ENCODE data around the gene LRRN3. TPM values are rescaled to one million over a fixed set of nuclear protein-coding genes. Genes with fewer than 3 reads are reported as not detected.

Gene LRRN3
- total RNA-seq, 4 donors from 2014 or later = 0.39 to 1.3 (median 0.61) TPM

GRCh38 chr7:111096997-111097396 lies 6.1 kb downstream of the LRRN3 start:
- H3K36me3 ChIP-seq = no peaks in the 10 kb centered on the region
- peaks cover 6 to 30% (median 21%) of the 10 kb centered on the region in 4 donors for H3K4me1 ChIP-seq
- TF ChIP-seq POLR2AphosphoS5 (IDR thresholded peaks at IDR 0.05) = no peak
- no peak for TF ChIP-seq POLR2A (IDR thresholded peaks at IDR 0.05; ENCODE audit: low read depth)
- TF ChIP-seq EP300 (IDR thresholded peaks at IDR 0.05) = no peak
- TF ChIP-seq CTCF (IDR thresholded peaks at IDR 0.05) = no peak
- H3K27ac ChIP-seq (replicated peaks in 1 of 4) = no peak overlapping the region
- H3K9me3 ChIP-seq = no peaks in the 10 kb centered on the region
- no peaks in the 10 kb centered on the region for H3K27me3 ChIP-seq
- H3K4me3 ChIP-seq = no peak overlapping the region
- intact Hi-C loops (cut with DNase I) = loop anchor here (10.0 kb wide), 1 partner anchor 468 kb away; the partner anchor contains the start of gene IMMP2L
- WGBS = 84% methylated on average over 3 of the region's 3 CpGs
- no peak for DNase-seq (ENCODE audit: extremely low spot score)

GRCh38 chr7:111098011-111098925 lies 7.3 kb downstream of the LRRN3 start:
- WGBS = 48% methylated on average over 10 of the region's 10 CpGs
- H3K27ac ChIP-seq (replicated peaks in 1 of 4) = no peak overlapping the region
- intact Hi-C loops (cut with DNase I) = loop anchor here (10.0 kb wide), 1 partner anchor 467 kb away; the partner anchor contains the start of gene IMMP2L

GRCh38 chr7:111098926-111099250 lies 8.0 kb downstream of the LRRN3 start:
- no peak for DNase-seq (ENCODE audit: extremely low spot score)
- Histone ChIP-seq H3K36me3 (no peaks in the 10 kb centered on the region), H3K4me1 (peaks cover 0 to 11% (median 5%) of the 10 kb centered on the region in 4 donors), H3K4me3 (no peak overlapping the region), H3K9me3 (no peaks in the 10 kb centered on the region), H3K27ac (replicated peaks in 1 of 4) (no peak overlapping the region), H3K27me3 (no peaks in the 10 kb centered on the region)
- WGBS = 14% methylated on average over 1 of the region's 1 CpG
- TF ChIP-seq POLR2AphosphoS5 (IDR thresholded peaks at IDR 0.05) (no peak), EP300 (IDR thresholded peaks at IDR 0.05) (no peak), POLR2A (IDR thresholded peaks at IDR 0.05; ENCODE audit: low read depth) (no peak), CTCF (IDR thresholded peaks at IDR 0.05) (no peak)
- intact Hi-C loops (cut with DNase I) = loop anchor here (10.0 kb wide), 1 partner anchor 466 kb away; the partner anchor contains the start of gene IMMP2L

More at GRCh38 chr7:111098011-111098925, 7.3 kb downstream of the LRRN3 start:
- TF ChIP-seq POLR2AphosphoS5 (IDR thresholded peaks at IDR 0.05) (no peak), CTCF (IDR thresholded peaks at IDR 0.05) (peak; percentile 45 to 66 (median 53))
- peaks cover 0 to 17% (median 8%) of the 10 kb centered on the region in 4 donors for H3K4me1 ChIP-seq
- no peaks in the 10 kb centered on the region for H3K36me3 ChIP-seq
- no peaks in the 10 kb centered on the region for H3K27me3 ChIP-seq
- no peak for DNase-seq (ENCODE audit: extremely low spot score)
- H3K4me3 ChIP-seq = no peak overlapping the region
- H3K9me3 ChIP-seq = no peaks in the 10 kb centered on the region

GRCh38 chr7:111101856-111102646 lies 11.1 kb downstream of the LRRN3 start:
- H3K4me1 ChIP-seq = peaks cover 0 to 10% (median 5%) of the 10 kb centered on the region in 4 donors
- no peaks in the 10 kb centered on the region for H3K36me3 ChIP-seq
- no peak overlapping the region for H3K4me3 ChIP-seq
- no peak for TF ChIP-seq EP300 (IDR thresholded peaks at IDR 0.05)
- no peak for TF ChIP-seq POLR2AphosphoS5 (IDR thresholded peaks at IDR 0.05)
- no peak for TF ChIP-seq POLR2A (IDR thresholded peaks at IDR 0.05; ENCODE audit: low read depth)
- TF ChIP-seq CTCF (IDR thresholded peaks at IDR 0.05) = no peak
- no peak overlapping the region for H3K27ac ChIP-seq (replicated peaks in 1 of 4)
- H3K9me3 ChIP-seq = no peaks in the 10 kb centered on the region
- 100% methylated on average over 1 of the region's 1 CpG for WGBS
- DNase-seq (ENCODE audit: extremely low spot score) = no peak
- intact Hi-C loops (cut with DNase I) = no loop called here
- no peaks in the 10 kb centered on the region for H3K27me3 ChIP-seq

All from esophagus muscularis mucosa (tissue), 4 donors.